ENCODE results near the gene ENPP4.
"Not testable (repeated sequence)": the region's sequence is repeated elsewhere in the genome, so short reads cannot be mapped to it uniquely, and the experiment has no call there.

ENPP4 gene, protein sequence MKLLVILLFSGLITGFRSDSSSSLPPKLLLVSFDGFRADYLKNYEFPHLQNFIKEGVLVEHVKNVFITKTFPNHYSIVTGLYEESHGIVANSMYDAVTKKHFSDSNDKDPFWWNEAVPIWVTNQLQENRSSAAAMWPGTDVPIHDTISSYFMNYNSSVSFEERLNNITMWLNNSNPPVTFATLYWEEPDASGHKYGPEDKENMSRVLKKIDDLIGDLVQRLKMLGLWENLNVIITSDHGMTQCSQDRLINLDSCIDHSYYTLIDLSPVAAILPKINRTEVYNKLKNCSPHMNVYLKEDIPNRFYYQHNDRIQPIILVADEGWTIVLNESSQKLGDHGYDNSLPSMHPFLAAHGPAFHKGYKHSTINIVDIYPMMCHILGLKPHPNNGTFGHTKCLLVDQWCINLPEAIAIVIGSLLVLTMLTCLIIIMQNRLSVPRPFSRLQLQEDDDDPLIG

GRCh38 chr6:46129629-46130511, at the start of gene ENPP4:
ENPP4 (plus strand) TSS chr6:46129989; CDS start chr6:46139584, 9,595 bp downstream.
- in situ Hi-C loops (cut with MboI; ENCODE audit: low sequenced_read_pairs), result no loop called here

GRCh38 chr6:46080111-46080510, 49.7 kb upstream of the ENPP4 start:
- in situ Hi-C loops (cut with MboI; ENCODE audit: low sequenced_read_pairs), result no loop called here

DNA sequence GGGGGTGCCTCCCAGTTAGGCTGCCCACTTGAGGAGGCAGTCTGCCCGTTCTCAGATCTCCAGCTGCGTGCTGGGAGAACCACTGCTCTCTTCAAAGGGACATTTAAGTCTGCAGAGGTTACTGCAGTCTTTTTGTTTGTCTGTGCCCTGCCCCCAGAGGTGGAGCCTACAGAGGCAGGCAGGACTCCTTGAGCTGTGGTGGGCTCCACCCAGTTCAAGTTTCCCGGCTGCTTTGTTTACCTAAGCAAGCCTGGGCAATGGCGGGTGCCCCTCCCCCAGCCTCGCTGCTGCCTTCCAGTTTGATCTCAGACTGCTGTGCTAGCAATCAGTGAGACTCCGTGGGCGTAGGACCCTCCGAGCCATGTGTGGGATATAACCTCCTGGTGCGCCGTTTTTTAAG, 44.1 kb upstream of the ENPP4 start:
- in situ Hi-C loops (cut with MboI; ENCODE audit: low sequenced_read_pairs), result not testable (repeated sequence)

DNA sequence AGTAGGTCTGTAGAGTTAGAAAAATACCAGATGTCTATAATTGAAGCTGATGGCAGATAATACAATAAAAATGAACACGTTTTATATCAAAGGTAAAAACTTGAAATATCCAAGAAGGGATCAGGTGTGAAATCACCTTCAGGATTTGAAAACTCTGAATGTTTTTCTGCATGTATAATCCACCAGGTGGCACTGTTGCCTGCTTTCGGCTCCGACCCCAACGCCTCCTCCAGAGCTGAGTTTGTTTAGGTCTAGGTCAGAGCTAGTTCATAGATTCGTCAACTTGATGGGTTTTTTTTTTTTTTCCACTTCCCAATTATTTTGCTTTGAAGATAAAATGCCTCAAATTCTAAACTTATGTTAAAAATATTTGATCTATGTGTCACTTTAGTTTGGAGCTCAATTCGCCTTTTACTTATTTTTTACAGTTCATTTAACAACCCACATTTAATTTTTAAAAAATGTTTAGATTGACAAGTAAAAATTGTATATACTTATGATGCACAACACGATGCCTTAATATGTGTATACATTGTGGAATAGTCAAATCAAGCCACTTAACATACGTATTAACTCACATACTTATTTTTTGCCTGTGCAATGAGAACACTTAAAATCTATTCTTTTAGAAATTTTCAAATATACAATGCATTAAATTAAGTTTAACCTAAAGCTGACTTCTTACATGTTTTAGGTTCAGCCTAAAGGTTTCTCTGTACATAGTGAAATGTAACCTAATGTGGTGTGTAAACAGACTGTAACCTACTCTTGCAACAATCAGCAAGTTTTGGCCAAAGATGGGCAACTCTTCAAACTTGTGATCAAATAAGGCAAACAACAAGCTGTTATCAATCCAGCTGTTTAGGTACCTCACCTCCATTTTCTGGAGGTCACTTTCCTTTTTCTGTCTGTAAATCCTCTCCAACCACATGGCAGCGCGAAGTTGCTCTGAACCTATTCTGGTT, 39.4 kb upstream of the ENPP4 start:
- in situ Hi-C loops (cut with MboI; ENCODE audit: low sequenced_read_pairs), result no loop called here

DNA sequence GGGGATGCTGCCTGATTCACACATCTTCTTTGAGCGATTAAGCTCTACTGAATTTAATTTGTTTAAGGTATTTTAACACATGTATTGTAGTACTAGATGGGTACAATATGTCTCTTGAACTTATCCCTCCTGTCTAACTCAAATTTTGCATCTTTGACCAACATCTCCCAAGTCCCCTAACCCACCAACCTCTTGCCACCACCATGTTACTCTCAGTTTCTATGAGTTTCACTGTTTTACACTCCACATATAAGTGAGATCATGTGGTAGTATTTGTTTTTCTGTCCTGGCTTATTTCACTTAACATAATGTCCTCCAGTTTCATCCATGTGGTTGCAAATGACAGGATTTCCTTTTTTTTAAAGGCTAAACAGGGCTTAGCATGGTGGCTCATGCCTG, 38.7 kb upstream of the ENPP4 start:
- in situ Hi-C loops (cut with MboI; ENCODE audit: low sequenced_read_pairs), result no loop called here

DNA sequence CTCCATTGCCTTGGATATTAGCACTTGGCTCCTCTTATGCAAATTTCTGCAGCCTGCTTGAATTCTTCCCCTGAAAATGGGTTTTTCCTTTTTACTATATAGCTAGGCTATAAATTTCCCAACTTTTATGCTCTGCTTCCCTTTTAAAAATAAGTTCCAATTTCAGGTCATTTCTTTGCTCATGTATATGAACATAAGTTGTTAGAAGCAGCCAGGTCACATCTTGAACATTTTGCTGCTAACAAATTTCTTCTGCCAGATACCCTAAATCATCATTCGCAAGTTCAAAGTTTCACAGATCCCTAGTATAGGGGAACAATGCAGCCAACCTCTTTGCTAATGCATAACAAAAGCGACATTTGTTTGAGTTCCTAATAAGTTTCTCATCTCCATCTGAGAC, 34.5 kb upstream of the ENPP4 start:
- in situ Hi-C loops (cut with MboI; ENCODE audit: low sequenced_read_pairs), result no loop called here

- in situ Hi-C loops (cut with MboI; ENCODE audit: low sequenced_read_pairs), result no loop called here
Measured at GRCh38 chr6:46097366-46097765, 32.4 kb upstream of the ENPP4 start.

DNA sequence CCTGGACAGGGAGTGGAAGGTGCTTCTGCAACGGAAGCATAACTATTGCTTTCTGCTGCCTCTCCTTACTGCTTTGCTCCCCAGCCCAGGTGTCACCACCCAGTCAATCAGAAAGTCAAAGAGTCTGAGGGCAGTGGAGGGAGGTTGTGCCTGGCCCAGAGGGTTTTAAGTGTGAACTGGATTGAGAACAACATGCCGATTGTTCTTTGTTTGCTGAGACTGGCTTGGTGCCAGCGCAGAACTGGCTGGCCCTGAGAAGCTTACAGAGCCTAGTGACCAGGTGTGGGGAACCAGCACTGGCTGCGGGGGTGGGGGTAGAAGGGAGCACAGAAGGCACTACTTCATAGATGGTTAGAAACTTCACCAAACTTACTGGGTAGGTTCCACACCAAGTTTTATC, 31.1 kb upstream of the ENPP4 start:
- in situ Hi-C loops (cut with MboI; ENCODE audit: low sequenced_read_pairs), result no loop called here

- in situ Hi-C loops (cut with MboI; ENCODE audit: low sequenced_read_pairs), result no loop called here
Measured at GRCh38 chr6:46099952-46100351, 29.8 kb upstream of the ENPP4 start.

GRCh38 chr6:46102123-46102522, 27.7 kb upstream of the ENPP4 start:
- in situ Hi-C loops (cut with MboI; ENCODE audit: low sequenced_read_pairs), result no loop called here

DNA sequence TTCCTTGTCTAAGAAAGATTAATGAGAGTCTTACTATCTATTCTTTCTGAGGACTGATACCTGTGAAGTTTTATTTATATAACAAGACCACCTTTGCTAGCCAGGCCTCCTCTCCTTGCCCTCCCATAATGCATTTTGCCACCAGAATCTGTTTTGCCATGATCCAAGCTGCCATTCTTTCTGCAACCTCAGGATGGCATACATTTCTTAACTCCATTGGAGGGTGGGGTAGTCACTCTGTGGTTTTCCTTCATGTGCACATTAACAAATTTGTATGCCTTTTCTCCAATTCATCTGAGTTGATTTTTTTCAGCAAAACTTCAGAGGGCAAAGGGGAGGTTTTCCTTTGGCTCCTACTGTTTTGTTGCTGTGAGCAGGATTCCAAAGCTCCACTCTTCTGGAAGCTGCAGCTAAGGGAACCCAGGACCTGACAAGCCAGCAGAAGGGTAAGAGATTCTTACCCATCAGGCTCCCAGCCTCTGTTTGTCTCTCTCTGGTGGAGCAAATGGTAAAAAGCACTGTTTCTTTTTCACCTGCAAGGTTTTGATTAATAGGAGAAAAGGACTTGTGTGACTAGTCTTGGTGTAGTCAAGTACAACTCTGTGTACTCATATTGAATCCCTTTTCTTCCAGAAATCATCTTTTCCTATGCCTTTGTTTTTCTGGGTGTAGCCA, 26.2 kb upstream of the ENPP4 start:
- in situ Hi-C loops (cut with MboI; ENCODE audit: low sequenced_read_pairs), result no loop called here

DNA sequence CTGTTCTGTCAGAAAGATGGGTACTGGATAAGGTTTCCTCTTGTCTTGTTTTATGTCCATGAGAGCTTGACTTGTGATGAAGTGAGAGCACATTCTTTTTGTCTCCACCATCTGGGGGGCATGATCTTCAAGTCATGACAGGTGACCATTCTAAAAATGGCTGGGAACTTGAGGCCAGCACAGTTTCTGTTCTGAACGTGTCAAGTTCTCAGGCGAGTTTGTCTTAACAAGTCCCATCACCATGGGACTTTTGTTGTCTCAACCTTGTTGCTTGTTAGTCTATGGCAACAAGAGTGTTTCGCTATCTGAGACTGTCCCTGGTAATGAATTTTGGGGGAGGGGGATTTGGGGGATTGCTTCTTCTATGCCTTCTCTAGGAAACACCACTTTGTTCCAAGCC, 25.6 kb upstream of the ENPP4 start:
- in situ Hi-C loops (cut with MboI; ENCODE audit: low sequenced_read_pairs), result no loop called here

GRCh38 chr6:46105568-46105967, 24.2 kb upstream of the ENPP4 start:
- in situ Hi-C loops (cut with MboI; ENCODE audit: low sequenced_read_pairs), result no loop called here

GRCh38 chr6:46113370-46113769, 16.4 kb upstream of the ENPP4 start:
- in situ Hi-C loops (cut with MboI; ENCODE audit: low sequenced_read_pairs), result no loop called here

DNA sequence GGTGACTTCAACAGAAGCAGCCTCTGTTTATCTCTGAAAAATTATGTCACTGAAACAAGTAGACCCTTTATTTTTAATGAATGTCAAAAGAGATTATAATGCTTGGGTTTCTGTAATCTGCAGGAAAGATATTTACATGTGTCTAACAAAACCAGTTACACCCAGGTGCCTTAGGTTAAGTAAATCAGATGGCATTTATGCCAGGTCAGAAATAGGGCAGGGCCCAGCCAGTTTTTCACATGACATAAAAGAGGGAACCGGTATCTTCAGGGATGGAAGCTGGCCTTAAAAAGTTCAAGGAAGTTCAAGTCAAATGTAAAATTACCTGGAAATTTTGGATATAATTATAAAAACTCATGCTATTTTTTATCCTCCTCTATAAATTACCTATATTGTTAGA, 14.2 kb upstream of the ENPP4 start:
- in situ Hi-C loops (cut with MboI; ENCODE audit: low sequenced_read_pairs), result no loop called here

GRCh38 chr6:46116289-46116688, 13.5 kb upstream of the ENPP4 start:
- in situ Hi-C loops (cut with MboI; ENCODE audit: low sequenced_read_pairs), result no loop called here

DNA sequence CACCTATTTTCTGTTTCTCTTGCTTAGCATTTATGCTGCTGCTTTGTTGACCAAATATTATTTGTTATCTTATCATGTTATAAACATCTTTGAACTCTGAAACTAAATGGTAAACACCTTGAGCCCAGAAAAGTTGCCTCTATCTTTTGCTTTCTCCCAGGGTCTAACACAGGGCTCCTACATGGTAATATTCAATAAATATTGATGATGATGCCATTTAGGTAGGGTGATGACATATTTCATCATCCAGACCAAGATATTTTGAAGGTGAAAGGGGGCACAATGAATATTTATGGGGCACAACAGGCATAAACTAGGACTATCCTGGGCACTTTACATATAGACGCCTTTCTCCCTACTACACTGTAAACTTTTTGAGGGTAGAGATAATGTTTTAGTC, 11.6 kb upstream of the ENPP4 start:
- in situ Hi-C loops (cut with MboI; ENCODE audit: low sequenced_read_pairs), result no loop called here

- in situ Hi-C loops (cut with MboI; ENCODE audit: low sequenced_read_pairs), result no loop called here
Measured at GRCh38 chr6:46118836-46119235, 11.0 kb upstream of the ENPP4 start.

- in situ Hi-C loops (cut with MboI; ENCODE audit: low sequenced_read_pairs), result not testable (repeated sequence)
Measured at GRCh38 chr6:46119679-46120078, 10.1 kb upstream of the ENPP4 start.

DNA sequence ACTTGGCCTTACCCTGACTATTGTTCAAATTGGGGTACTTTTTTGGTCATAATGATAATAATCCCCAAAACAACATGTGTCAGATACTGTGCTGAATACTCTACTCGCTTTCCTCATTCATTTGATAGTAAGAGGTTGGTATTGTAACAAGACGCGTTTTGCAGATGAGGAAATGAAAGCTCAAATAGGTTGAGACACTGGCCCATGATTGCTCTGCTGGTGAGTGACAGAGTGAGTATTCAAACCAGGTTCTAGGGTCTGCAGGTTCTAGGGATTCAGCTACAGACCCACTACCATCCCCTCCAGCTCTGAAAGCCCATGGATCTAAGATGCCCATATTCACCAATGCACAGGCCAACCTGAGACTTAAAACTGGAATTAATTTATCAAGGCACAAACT, 1.3 kb upstream of the ENPP4 start:
- in situ Hi-C loops (cut with MboI; ENCODE audit: low sequenced_read_pairs), result no loop called here
